NCI-H2029 (cell line): ENCODE measurements around the gene NSDHL.
"Not testable (repeated sequence)": the region's sequence is repeated elsewhere in the genome, so short reads cannot be mapped to it uniquely, and the experiment has no call there.

Experiments used
- DNase-seq: peaks from one replicate; lab custom pipeline; 2025; lab: John Stamatoyannopoulos, UW

The NSDHL gene

DNA sequence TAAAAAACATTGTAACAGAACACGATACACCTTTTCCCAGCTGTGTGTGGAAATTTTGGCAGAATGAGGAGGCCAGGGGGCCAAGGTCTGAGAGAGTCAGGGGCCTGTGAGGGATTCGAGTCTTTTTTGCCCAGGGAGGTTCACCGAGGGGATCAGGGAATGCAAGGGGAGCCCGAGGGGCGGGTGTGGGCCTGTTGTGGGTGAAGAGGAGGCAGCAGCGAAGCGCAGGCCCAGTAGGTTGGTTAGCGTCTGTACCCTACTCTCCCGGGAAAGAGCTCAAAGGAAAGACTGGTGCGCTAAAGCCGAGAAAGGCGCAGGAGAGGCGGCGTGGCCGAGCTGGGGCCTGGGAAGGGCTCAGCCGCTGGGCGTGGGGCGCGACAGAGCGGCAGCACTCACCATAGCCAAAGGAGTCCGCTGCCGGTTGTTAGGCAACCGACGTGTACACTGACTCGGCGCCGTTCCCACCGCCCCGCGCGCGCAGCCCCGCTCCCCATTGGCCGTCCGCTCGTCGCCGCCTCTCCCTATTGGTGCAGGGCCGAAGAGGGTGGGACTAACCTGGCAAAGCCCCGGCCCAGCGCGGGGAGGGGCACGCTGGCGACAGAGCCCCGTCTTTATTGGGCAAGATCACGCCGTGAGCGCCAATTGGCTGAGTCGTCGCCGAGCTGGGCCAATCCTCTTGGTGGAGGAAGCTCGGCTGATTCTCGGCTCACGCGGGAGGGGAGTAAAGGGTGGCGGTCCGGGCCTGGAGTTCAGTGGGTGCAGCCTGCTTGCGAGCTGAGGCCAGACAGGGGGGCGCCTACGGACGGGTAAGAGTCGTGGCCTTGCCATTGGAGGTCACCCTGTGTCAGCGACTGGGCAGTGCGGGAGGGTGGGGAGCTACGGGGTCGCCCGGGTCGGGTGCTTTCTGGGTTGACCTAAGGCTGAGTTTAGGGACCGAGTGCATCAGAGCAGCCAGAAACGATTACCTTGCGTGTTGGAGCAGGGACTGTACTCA, at the start of gene NSDHL, which contains the start of gene CETN2:
Gene NSDHL, plus strand, starts transcription at position 752 of the 994 bp plus-strand sequence. CDS start 15,262 bp downstream, outside the sequence.
Gene CETN2, minus strand, starts transcription at position 446 of the 994 bp plus-strand sequence. Its CDS starts 47 bp downstream, at position 399.
- peak; percentile 84 for DNase-seq

GRCh38 chrX:152787062-152787461, 43.8 kb upstream of the NSDHL start:
- DNase-seq = not testable (repeated sequence)

GRCh38 chrX:152798945-152799344, 31.9 kb upstream of the NSDHL start:
- no peak for DNase-seq

DNA sequence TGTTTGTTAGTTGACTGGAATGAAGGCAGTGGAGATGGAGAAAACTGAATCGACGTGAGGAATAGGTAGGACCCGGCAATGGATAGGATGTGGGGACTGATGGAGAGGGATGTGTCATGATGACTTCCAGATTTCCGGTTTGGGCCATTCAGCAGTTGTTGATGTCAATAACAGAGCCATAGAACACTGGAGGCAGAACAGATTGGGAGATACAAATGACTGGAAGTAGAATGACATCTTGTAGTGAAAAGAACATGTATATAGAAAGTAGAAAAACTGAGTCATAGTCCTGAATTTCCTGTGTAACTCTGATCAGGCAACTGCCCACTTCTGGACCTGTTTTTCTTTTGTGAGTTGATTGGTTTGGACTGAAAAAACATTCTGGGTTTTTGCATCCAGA, 24.8 kb upstream of the NSDHL start:
- no peak for DNase-seq

DNA sequence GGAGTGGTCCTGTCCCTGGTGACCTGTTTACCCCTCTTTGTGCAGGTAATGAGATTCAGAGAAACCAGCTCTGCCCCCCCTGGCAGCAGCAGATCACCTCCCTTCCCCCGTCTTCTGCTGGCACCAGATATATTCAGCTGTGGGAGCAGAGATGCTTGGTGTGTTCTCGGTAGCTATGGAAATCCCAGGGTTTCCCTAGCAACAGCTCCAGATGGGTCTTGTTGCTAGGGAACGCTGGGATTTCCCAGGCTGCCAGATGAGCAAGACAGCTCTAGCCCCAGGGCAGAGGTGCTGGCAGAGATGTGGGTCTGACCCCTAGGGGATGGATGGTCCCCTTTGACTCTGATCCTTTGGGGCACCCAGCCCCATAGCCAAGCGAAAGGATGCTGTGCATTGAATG, 20.5 kb upstream of the NSDHL start:
- no peak for DNase-seq

DNA sequence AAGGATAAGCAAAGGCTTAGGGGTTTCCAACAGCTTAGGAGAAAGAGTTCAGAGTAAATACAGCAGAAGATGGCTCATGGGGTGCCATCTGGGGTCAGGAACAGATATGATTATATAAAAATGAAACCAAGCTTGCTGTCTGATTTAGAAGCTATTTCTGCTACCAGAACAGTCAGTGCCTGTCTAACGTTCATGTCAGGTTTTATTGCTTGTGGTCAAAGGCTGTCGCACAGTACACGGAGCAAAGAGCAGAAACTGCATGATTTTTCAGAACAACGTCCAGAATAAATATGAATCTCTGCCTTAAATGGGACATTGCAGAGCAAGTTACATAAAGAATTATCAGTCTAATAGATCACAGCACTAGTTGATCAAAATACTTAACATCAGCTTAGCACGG, 17.7 kb upstream of the NSDHL start:
- DNase-seq = no peak

- DNase-seq = no peak
Observed at GRCh38 chrX:152814048-152814447, 16.8 kb upstream of the NSDHL start.

- no peak for DNase-seq
Observed at GRCh38 chrX:152817078-152817764, 13.6 kb upstream of the NSDHL start.

DNA sequence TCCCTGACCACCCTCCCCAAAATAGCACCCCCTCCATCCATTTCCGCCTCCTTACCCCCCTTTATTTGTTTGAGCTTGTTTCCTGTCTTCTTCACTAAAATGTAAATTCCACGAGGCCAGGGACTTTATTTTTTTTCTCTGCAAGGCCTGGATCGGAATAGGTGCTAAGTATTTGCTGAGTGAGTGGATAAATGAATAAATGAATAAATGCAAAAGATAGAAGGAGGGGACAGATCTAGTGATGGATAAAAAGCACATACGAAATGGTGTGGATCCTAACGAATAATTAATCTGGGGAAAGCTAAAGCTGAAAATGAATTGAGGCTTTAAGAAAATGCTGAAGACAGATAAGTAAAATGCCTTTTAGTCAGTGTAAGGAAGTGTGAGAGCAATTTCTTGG, 12.5 kb upstream of the NSDHL start:
- DNase-seq = no peak

DNA sequence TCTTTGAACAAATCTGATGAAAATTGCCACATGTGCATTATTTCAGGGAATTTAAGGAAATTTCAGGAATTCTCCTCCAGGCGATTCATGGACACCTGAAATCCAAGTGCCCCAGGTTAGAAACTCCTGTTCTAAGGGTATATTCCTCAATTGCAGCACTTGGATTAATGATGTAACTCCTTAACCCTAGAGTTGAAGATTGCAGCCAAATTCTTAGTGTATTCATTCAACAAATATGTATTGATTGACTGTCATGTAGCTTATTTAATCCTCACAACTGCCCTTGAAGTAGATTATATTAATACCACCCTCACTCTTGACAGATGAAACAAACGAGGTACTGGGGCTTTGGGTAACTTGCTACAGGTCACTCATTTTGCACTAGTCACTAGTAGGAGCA, 11.6 kb upstream of the NSDHL start:
- no peak for DNase-seq

- DNase-seq = no peak
Observed at GRCh38 chrX:152819732-152820131, 11.1 kb upstream of the NSDHL start.

GRCh38 chrX:152821145-152821765, 9.6 kb upstream of the NSDHL start:
- DNase-seq = no peak

DNA sequence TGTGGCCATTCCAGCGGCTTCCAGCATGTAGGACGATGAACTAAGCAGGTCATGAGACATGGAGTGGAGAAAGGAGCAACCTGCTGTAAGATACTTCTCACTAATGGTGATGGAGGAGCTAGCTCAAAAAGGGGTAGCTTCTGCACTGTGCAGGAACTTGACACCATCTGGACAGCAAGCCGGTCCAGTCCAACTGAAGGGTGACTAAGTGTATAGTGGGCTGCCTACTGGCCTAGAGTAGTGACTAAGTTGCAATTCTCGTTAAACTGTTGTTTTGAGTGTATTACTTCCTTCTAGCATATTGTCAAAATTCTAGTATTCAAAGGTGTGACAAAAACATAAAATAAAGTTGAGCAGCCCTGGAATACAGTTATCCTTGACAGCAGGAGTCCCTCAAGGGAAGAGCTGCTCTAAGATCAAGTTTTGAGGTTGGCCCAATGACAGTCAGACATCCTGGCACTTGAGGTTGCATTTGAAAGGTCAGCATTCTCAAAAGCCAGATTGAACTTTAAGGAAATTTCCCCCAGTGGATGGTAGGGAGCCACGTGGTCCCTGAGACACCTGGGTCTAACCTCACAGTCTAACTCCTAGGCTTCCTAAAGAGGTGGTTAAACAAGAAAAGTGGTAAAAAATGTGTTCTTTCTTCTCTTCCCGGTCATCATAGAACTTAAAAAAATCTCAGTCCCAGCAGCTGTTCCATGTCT, 8.3 kb upstream of the NSDHL start:
- no peak for DNase-seq

- no peak for DNase-seq
Observed at GRCh38 chrX:152823657-152824056, 7.2 kb upstream of the NSDHL start.

GRCh38 chrX:152824841-152825374, 6.0 kb upstream of the NSDHL start:
- DNase-seq = no peak

GRCh38 chrX:152831391-152831790, 528 bp downstream of the NSDHL start:
- DNase-seq = no peak

DNA sequence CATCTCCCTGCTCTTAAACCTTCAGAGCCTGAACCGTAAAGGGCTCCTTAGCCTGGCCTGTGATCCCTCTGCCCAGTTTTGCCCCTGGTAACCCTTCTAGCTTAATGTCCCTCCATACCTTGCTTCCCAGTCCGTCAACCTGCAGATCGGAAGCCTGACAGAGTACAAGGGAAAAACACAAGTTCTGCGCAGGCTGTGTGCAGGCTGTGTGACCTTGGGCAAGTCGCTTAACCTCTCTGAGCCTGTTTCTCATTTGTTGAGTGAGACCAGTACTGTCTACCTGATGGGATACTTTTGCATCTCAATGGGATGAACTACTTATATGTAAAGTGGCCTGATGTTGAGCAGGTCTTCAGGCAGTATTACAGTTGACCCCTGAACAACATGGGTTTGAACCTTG, 1.7 kb downstream of the NSDHL start:
- DNase-seq = no peak

DNA sequence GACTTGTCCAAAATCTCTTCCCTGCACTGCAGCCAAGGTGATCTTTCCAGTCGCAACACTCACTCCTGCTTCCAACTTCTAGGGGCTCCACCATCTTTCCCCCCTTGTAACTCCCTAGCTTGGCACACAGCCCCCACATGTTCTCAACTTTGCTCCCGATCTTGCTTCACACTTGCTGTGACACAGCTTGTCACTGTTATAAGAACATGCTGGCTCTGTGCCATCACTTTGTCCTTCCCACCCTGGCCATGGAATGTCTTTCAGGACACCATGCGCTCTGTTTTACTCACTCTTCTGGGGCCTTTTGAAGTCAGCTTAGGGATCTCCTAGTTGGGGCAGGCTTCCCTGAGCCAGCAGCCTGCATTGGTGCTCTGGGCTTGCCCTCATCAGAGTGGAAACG, 2.5 kb downstream of the NSDHL start:
- no peak for DNase-seq

- DNase-seq = not testable (repeated sequence)
Observed at GRCh38 chrX:152835470-152835869, 4.6 kb downstream of the NSDHL start.

DNA sequence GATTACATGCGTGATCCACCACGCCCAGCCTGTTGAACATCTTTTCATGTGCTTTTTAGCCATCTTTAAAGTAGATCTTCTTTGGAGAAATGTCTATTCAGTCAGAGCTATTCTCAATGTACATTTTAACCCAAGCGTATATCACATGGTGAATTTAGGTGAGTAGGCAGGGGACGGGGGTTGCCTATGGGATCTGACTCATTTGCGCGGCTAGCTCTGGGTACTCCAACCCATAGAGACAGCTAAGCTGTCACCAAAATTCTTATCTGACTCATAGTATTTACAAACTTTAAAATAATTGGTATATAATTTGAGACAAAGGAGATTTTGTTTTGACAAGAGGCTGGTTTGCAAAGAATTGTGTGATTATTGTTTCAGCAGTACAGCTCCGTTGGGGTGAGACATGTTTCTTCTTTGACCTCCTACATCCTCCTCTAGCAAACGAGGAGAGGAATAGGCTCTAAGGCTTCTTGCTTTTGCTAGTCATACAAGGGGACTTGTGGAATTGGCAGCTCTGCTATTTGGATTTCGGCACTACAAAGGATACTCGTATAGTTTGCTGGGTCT, 12.0 kb downstream of the NSDHL start:
- DNase-seq = no peak

DNA sequence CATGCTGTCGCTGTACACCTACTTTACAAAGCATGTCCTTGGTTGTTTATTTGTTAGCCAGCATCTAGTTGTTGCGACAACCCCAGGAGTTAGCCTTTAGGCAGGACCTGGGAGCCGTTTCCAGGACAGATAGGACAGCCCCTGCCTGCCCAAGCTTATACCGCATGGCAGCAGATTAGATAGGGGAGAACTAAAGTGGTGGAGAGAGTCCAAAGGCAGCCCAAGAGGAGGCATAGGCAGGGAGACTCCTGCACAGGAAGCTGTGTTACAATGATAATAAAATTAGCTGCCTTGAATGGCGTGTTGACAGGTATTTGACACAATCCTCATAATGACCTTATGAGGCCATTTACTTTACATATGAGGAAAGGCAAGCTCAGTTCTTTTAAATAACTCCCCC, 13.0 kb downstream of the NSDHL start:
- DNase-seq = no peak
